Nucleus accumbens (tissue), 56 donors: Measurements from ENCODE around the gene TUBA4A.

Source experiments
- DNase-seq, 56 donors: peaks; one replicate each; lab custom pipeline; 2025; lab: John Stamatoyannopoulos, UW

The TUBA4A gene

DNA sequence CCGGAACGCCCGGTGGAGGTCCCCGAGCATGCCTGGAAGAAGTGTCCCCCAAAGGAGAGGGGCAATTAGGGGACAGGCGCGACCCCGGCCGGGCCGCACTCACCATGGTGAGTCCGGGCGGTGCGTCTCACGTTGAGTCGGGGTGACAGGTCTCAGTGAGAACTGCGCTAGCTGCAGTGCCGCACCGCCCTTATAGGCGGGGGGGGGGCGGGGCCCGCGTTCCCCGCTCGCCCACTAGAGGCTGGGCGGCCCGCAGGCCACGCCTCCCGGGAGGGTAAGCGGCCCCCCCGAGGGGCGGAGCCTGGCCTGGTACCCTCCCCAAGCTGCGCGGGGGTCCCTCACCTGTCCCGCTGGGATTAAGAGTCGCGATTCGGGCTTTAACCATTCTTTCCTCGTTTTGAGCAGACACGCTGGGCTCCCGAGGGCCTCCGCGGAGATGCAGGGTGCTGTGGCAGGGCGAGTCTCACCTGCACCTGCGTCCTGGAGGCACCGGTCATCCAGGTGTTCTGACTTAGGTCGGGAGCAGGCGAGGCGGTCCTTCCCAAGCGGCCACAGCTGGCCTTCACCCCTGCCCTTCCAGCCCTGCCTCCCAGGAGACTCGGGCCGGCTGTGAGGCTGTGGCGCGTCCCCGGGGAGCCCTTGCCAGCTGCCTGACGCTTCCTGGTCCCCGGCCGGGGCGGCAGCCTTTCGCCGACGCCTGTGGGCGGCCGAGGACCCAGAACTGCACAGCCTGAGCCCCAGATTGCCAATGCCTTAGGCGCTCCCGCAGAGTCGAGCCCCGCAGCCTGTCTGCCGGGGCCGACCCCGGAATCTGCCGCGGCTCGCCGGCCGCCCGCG, at the start of gene TUBA4A:
TSS of gene TUBA4A (minus strand) at position 166 of the 837 bp plus-strand sequence. CDS start at position 106, 60 bp downstream.
- peak; percentile 17 to 89 (median 70) for DNase-seq

DNA sequence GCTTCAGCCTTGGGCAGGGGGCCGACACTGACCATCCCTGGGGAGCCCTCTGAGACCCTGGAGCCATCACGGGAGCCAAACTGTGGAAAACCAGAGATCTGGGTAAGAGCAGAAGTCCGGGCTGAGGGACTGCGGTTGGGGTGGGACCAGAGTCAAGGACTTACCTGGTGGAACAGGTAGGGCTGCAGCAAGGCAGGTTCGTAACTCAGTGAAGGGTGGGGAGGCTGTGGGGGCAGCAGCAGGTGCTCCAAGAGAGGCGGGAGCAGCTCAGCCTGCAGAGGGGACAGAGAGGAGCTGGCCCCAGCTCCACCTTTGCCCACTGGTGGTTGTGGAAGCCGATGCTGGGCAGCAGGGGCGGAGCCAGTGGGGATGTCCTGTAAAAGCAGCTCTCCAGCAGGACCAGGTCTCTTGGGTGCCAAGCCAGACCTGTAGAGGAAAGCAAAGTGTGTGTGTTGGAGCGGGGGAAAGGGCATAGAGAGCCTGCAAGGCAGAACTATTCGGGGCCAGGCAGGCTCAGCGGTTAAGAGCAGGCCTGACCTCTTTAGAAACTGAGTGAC, 48.8 kb upstream of the TUBA4A start:
- DNase-seq, result no peak

DNA sequence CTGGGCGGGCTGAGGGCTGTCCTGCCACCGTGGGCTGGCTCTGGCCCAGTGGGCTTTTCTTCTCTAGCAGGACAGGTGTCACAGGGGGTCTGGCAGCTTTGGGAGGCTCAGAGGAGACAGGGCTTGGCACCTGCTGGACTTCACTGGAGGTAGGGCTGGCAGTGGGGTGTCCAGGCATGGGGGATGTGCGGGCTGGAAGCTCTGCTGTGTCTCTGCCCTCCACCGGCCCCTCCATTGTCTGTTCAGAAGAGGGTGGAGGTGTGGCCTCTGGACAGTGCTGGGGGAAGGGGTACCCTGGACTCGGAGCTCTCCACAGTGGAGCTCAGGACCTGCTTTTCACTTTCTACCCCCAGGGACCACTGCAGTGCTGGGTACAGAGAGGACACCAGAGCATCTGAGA, 46.3 kb upstream of the TUBA4A start:
- DNase-seq, result no peak

DNA sequence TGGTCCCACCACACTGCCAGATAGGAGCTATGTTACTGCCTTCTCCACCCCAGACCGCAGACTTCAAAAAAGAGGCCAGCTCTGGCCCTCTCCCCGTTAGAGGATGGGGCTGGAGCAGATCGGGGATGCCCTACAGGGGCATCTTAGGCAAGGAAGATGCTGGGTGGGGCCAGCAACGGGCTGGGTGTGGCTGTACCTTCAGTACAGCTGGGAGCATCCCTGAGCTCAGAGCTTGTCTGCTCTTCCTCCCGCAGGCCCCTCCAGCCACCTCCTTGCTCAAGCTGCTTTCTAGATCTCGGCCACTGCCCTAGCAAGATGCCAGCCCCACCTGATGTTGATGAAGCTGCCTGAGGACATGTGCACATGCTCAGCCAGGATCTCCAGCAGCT, 45.6 kb upstream of the TUBA4A start:
- no peak for DNase-seq

DNA sequence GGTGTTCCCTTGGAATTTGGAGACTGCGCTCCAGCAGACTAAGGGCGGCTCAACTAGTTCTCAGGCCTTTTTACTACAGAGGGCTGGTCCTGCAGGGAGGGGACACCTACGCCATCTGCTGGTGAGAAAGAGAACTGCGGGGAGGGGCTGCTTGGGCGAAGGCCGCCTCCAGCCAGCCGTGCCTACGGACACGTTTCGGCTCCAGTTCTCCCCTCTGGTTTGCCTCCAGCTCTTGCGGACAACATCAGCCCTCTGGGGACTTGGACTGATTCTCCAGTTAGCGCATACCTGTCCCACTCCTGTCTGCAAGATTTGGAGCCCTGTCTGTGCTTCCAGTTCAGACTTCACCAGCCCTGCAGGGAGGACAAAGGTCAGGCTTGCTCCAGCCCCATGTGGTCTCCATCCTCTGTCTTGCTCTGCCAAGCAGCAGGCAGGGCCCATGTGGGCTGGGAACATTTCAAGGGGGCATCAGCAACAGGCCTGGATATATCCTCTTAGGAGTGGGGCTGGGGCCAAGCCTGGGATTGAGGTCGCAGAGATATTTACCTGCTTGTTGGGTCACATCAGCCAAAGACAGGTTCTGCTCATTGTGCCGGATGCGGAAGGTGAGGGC, 45.1 kb upstream of the TUBA4A start:
- peak in 53 of 56 donors; percentile 36 to 92 (median 74) for DNase-seq

DNA sequence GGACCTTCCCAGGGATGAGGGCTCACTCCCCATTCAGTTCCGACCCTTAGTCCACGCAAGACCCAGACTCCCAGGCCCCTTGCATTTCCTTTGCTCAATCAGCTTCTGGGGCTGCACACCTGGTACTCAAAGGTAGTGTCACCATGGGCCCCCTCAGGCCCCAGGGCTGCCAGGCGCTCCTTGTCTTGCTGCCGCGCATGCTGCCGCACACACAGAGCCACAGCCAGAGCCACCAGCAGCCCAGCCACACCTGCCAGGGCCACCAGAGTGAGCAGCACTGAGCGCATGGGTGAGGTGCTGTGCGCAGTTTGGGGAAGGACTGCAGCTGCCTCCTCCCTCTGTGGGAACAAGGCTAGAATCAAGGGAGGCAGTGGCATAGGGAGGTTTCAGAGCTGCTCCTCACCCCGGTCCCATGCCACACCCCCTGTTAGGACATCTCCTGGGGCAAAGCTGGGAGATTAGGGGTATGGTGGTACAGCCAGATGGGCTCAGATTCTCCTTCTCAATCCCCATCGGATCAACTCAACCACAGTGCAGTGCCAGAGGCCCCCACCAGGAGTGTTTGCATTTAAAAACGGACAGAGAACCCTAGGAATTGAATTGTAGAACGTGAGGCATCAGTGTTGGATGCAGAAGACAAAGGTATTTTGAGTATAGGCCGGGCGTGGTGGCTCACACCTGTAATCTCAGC, 44.2 kb upstream of the TUBA4A start:
- DNase-seq, result no peak

DNA sequence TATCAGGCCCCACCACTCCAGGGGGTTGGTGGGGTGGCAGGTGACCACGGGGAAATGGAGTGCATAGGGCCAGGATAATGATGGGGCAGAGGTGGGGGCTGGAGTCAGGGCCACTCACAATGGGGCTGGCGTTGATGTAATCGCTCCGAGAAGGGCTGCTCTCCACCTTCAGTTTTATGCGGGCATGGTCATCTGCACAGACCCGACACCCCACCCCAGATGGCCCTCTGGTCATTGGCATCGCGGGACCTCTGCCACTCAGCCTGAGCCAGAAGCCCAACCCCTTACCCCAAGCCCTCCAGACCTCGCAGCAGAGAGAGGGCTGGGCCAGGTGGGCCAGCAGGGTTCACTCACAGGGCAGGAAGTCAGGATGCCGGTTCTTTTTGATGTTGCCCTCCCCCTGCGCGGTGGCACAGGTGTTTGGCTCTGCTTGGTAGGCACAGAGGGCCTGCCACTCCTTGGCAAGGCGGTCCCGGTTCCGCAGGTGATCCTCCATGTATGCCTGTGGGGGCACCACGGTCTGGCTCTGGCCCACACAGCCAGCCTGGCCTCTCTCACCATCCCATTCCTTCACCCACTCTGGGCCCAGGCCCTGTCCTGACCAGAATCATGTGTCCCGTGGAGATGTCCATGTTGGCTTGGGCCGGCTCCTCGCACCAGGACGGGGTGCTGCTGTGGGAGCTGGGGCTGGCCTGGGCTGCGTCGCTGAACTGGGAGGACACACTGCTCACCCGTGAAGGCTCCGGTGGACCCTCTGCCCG, 43.1 kb upstream of the TUBA4A start:
- DNase-seq, result no peak

DNA sequence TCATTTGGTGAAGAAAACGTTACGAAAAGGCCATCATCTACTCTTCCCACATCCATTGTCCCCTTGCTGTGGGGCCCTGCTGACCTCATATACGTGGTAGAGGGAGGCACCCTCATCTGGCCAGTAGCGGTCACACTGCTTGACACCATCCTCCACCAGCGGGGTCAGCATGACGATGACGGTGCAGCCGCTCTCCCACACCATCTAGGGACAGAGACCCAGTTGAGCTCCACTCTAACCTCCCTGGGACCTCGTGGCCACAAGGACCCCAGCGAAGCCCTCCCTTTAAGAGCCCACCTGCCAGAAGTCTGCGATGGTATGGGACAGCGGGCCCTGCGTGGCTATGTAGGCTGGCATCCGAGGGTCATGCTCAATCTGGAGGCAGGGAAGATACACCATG, 42.4 kb upstream of the TUBA4A start:
- DNase-seq, result no peak

DNA sequence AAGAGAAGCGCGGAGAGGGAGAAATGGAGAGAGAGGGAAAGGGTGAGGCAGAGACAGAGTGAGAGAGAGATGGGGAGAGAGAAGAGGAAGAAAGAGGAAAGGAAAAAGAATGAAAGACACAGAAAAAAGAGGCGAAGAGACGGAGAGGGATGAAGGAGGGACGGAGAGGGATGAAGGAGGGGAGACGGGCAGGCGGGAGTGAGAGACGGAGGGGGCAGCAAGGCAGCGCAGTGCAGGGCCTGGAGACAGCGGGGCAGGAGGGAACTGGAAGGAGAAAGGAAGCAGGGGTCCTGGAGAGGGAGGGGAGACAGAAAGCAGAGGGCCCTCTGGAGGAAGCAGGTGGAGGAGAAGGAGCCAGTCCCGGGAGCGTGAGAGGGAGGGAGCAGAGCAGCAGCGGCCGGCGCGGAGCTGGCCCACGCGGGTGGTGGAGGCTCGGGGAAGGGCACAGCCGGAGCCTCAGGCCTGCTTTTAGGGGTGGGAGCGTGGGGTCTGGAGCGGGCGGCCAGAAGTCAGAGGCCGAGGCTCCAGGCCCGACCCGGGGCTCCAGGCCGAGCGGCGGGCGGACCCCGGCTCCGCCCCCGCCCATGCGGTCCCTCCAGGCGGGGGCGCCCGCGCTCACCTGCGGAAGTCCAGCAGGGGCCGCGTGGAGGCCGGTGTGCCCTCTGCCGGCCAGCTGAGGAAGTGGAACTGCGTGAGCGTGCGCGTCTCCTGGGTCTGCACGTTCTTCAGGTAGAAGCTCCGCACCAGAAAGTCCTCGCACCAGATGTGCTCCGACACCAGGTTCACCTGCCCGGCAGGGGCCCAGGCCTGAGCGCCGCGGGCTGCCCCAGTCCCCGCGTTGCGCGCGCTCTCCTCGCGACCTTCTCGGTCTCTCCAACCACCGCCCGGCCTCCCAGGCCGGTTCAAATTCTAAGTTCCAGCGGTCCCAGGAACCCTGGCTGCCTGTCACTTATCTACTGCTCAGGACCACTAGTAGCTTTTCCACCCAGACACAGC, 40.9 kb upstream of the TUBA4A start:
- DNase-seq, result peak in 47 of 56 donors; percentile 36 to 90 (median 68)

DNA sequence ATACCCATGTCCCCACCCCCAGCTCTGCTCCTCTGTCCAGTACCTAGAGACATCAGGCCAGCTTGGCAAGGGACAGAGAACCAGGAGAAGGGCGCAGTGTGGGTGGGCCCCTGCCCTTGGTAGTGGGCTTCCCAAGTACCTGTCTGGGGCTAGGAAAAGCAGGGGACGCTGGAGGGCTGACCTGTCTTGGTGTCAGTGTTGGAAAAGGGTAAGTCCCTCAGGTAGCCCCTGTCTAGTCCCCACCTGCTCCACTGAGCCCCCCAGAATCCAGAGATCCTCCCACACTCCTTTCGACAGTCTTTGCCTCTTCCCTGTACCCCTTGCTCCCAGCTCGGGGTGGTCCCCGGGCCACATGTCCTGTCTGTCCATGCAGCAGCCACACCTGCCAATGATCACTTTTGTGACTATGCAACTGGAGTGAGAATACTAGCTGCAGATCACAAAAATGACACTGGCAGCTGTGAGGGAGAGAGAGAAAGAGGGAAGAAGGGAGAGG, 40.1 kb upstream of the TUBA4A start:
- DNase-seq, result no peak

DNA sequence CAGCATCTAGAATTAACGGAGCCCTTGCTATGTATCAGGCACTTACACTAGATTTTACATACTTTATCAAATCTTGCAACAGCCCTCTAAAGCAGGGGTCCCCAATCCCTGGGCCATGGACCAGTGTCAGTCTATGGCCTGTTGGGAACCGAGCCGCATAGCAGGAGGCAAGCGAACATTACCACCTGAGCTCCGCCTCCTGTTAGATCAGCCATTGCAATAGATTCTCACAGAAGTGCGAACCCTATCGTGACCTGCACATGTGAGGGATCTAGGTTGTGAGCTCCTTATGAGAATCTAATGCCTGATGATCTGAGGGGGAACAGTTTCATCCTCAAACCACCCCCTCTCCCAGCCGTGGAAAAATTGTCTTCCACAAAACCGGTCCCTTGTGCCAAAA, 38.9 kb upstream of the TUBA4A start:
- no peak for DNase-seq

DNA sequence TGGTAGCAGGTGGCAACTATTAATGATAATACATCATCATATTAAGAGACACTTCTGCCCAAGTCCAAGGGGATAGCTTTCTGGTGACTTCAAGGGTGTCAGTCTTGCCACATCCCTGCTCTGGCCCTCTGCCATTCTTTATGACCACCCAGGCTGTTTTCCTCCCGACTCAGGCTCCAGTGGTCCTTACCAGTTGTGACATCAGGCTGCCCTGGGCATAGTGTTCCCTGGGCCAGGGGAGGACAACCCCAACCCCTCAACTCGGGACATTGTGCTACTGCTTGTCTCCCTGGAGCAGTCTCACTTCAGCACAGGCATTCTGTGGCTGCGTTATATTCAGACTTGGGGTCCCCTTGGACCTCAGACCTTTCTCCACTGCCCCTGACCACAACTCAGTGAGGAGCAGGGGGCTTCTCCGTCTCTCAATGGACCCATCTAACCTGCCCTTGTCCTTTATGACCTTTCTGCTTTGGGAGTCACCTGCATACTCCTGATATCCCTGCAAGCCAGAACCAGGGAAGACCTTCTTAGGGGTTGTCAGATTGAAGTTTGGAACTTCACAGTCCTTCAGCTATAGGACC, 38.3 kb upstream of the TUBA4A start:
- DNase-seq, result no peak

DNA sequence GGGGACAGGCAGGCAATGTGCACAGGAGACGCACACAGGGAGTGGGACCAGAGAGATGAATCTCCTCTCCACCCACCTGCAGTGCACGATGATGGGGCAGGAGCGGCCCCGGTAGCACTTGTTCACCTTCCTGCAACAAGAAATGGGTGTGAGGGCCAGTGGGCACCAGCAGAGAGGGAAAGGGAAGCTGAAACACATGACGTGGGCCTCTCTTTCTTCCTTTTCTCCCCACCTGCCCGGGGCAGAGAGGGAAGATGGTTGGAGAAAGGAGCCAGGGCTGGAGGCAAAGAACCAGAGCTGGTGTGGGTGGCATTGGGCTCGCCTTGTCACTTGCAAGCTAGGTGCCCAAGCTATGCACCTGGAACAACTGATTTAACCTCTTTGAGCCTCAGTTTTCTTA, 37.7 kb upstream of the TUBA4A start:
- no peak for DNase-seq

DNA sequence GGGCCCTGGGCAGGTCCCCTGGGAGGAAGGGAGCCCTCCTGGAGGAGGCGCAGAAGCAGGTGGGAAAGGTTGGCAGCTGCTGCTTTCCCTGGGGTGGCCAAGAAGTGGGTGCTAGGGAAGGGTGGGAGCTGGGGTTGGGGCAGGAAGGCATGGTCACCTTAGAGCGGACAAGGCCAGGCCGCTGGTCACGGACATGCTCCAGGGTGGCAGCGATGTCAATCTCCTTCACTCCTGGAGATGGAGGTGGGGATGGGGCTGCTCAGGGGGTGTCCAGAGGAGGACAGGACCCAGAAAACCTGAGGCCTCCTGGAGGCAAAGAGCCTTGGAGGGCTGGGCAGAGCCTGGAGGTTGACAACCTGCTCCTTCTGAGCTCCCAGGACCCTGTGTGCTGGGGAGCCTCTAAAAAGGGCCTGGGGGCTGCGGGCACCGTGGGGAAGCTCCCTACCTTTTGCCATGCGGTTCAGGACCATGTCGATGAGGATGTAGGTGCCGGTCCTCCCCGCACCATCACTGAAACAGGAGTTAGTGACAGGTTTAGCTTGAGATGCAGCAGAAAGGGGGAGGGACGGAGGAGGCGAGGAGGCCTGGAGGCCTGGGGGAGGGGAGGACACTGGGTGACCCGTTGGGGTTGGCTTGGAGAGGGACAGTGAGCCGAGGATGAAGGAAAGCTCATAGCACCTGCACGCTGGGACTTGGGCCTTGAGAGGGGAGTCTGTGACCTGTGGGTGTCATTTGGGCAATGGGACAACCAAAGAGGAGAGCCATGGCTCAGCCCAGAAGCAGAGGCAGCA, 36.9 kb upstream of the TUBA4A start:
- no peak for DNase-seq

DNA sequence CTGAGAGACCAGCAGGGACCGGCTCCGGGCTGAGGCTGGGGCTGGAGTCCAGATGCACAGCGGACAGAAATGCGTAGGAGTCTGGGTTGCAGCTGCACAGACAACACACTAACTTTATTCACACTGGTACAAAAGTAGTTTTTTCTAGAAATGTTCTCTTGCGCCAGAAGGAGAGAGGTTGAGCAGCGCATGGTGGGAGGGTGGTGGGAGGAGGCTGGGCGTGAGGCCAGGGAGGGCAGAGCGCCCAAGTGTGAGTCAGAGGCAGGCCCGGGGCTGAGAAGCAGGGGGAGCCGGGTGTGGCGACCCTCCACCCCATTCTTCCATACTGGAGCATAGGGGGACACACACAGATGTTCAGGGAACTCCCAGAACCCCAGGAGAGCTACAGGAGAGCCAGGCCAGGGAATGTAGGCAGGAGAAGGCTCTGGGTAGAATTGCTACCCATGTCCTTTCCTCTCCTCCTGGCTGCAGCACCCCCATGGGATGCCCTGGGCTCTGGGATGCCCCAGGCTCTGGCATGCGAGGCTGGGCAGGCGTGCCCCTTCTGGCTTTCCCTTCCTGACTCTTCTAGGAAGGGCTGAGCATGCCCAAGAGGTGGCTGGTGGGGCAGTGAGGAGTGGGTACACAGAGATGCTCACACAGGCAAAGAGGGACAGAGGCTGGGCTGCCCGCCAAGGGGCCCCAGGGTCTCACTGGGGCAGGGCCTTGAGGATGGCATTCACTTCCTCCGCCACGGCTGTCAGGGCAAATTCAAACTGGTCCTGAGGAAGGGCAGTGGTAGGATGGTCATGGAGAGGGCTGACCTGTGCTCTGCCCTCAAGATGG, 36.0 kb upstream of the TUBA4A start:
- DNase-seq, result peak in 53 of 56 donors; percentile 33 to 96 (median 82)

DNA sequence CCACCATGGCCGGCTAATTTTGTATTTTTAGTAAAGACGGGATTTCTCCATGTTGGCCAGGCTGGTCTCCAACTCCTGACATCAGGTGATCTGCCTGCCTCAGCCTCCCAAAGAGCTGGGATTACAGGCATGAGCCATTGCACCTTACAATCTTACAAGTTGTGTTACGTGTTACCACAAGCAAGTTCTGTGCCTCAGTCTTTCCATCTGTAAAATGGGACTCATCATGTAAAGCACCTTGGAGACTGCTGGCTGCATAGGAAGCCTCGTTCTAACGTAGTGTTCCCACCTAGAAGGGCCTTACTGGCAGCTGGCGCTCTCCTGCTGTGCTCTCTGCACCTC, 35.4 kb upstream of the TUBA4A start:
- DNase-seq, result no peak
